ENCODE data around the gene DNM3.
A peak's percentile ranks its signal among the peaks of the same experiment; 100 is the strongest.

The DNM3 gene

GRCh38 chr1:172395576-172395975 is 554.3 kb downstream of the DNM3 start:
- DNase-seq (ENCODE audit: low spot score): no peak

GRCh38 chr1:172397221-172397620 is 555.9 kb downstream of the DNM3 start:
- peak; percentile 41 for DNase-seq (ENCODE audit: low spot score)

GRCh38 chr1:172397633-172398032 is 556.3 kb downstream of the DNM3 start:
- no peak for DNase-seq (ENCODE audit: low spot score)

- DNase-seq (ENCODE audit: low spot score): peak; percentile 36
Measured at GRCh38 chr1:172398193-172398592, 556.9 kb downstream of the DNM3 start.

- peak; percentile 90 for DNase-seq (ENCODE audit: low spot score)
Measured at GRCh38 chr1:172398970-172399755, 557.9 kb downstream of the DNM3 start.

GRCh38 chr1:172399756-172400721 is 558.7 kb downstream of the DNM3 start:
- DNase-seq (ENCODE audit: low spot score): no peak

GRCh38 chr1:172400722-172401105 is 559.4 kb downstream of the DNM3 start:
- no peak for DNase-seq (ENCODE audit: low spot score)

- DNase-seq (ENCODE audit: low spot score): no peak
Measured at GRCh38 chr1:172401477-172401876, 560.2 kb downstream of the DNM3 start.

GRCh38 chr1:172401892-172402291 is 560.6 kb downstream of the DNM3 start:
- no peak for DNase-seq (ENCODE audit: low spot score)

GRCh38 chr1:172402878-172403569 is 561.7 kb downstream of the DNM3 start:
- no peak for DNase-seq (ENCODE audit: low spot score)

- DNase-seq (ENCODE audit: low spot score): no peak
Measured at GRCh38 chr1:172404121-172404520, 562.8 kb downstream of the DNM3 start.

GRCh38 chr1:172405912-172406311 is 564.6 kb downstream of the DNM3 start:
- no peak for DNase-seq (ENCODE audit: low spot score)

GRCh38 chr1:172406968-172407367 is 565.7 kb downstream of the DNM3 start:
- DNase-seq (ENCODE audit: low spot score): no peak

GRCh38 chr1:172408958-172409357 is 567.7 kb downstream of the DNM3 start:
- DNase-seq (ENCODE audit: low spot score): no peak

- no peak for DNase-seq (ENCODE audit: low spot score)
Measured at GRCh38 chr1:172410027-172410426, 568.7 kb downstream of the DNM3 start.

- no peak for DNase-seq (ENCODE audit: low spot score)
Measured at GRCh38 chr1:172411791-172412338, 570.6 kb downstream of the DNM3 start.

- DNase-seq (ENCODE audit: low spot score): no peak
Measured at GRCh38 chr1:172414331-172414730, 573.0 kb downstream of the DNM3 start.

GRCh38 chr1:172416496-172417035 is 575.3 kb downstream of the DNM3 start:
- DNase-seq (ENCODE audit: low spot score): no peak

GRCh38 chr1:172417557-172417956 is 576.3 kb downstream of the DNM3 start:
- no peak for DNase-seq (ENCODE audit: low spot score)

GRCh38 chr1:172420385-172420784 is 579.1 kb downstream of the DNM3 start, which contains the start of gene C1orf105:
Gene C1orf105, plus strand, starts transcription at chr1:172420685. Its CDS starts 201 bp downstream, at chr1:172420886.
- no peak for DNase-seq (ENCODE audit: low spot score)

- DNase-seq (ENCODE audit: low spot score): peak; percentile 48
Measured at GRCh38 chr1:172421974-172422604, 580.8 kb downstream of the DNM3 start.

Measured in globus pallidus (tissue), 1 donor.